HL-60/S4 treated with retinoic acid at 250 ng/mL for 4 days and 3 days (cell line): Measurements from ENCODE around the gene ARPC5L.
"Not testable (repeated sequence)": the region's sequence is repeated elsewhere in the genome, so short reads cannot be mapped to it uniquely, and the experiment has no call there.

Source experiments
- in situ Hi-C: fragments of 300-500 bp; cut with MboI; formaldehyde crosslinking; loops from 2 replicates; pipeline ENCODE4 v1.7.0; 2022; ENCODE audit warnings: low sequenced_read_pairs

The ARPC5L gene

GRCh38 chr9:124840300-124840833, 21.6 kb upstream of the ARPC5L start:
- in situ Hi-C loops, result no loop called here

GRCh38 chr9:124841075-124841821, 20.7 kb upstream of the ARPC5L start:
- in situ Hi-C loops, result no loop called here

- in situ Hi-C loops, result no loop called here
These were observed 18.4 kb upstream of the ARPC5L start for GRCh38 chr9:124843456-124844034.

GRCh38 chr9:124844291-124844690, 17.6 kb upstream of the ARPC5L start:
- in situ Hi-C loops, result no loop called here

- in situ Hi-C loops, result not testable (repeated sequence)
These were observed 15.5 kb upstream of the ARPC5L start for GRCh38 chr9:124846467-124846866.

GRCh38 chr9:124846969-124847368, 15.0 kb upstream of the ARPC5L start:
- in situ Hi-C loops, result no loop called here

- in situ Hi-C loops, result loop anchor here (5.0 kb wide), 1 partner anchor 78 kb away; the partner anchor contains the start of gene NR6A1
These were observed 12.1 kb upstream of the ARPC5L start for GRCh38 chr9:124849801-124850200.

- in situ Hi-C loops, result loop anchor here (5.0 kb wide), 1 partner anchor 80 kb away; the partner anchor contains the start of gene NR6A1
These were observed 9.7 kb upstream of the ARPC5L start for GRCh38 chr9:124852121-124852828.

- in situ Hi-C loops, result loop anchor here (5.0 kb wide), 1 partner anchor 81 kb away; the partner anchor contains the start of gene NR6A1
These were observed 8.9 kb upstream of the ARPC5L start, which contains the start of gene WDR38 for GRCh38 chr9:124852829-124853531. WDR38 (plus strand) TSS chr9:124853460; CDS start chr9:124853532, 72 bp downstream.

GRCh38 chr9:124853605-124854143, 8.3 kb upstream of the ARPC5L start:
- in situ Hi-C loops, result loop anchor here (5.0 kb wide), 1 partner anchor 81 kb away; the partner anchor contains the start of gene NR6A1

GRCh38 chr9:124854161-124854560, 7.8 kb upstream of the ARPC5L start:
- in situ Hi-C loops, result loop anchor here (5.0 kb wide), 1 partner anchor 82 kb away; the partner anchor contains the start of gene NR6A1

- in situ Hi-C loops, result loop anchor here (5.0 kb wide), 1 partner anchor 83 kb away; the partner anchor contains the start of gene NR6A1
These were observed 7.1 kb upstream of the ARPC5L start for GRCh38 chr9:124854822-124855221.

- in situ Hi-C loops, result no loop called here
These were observed 6.4 kb upstream of the ARPC5L start for GRCh38 chr9:124855566-124855943.

- in situ Hi-C loops, result no loop called here
These were observed 5.8 kb upstream of the ARPC5L start for GRCh38 chr9:124855944-124856765.

- in situ Hi-C loops, result no loop called here
These were observed 4.3 kb upstream of the ARPC5L start for GRCh38 chr9:124857533-124858162.

GRCh38 chr9:124858330-124859046, 3.4 kb upstream of the ARPC5L start:
- in situ Hi-C loops, result no loop called here

- in situ Hi-C loops, result no loop called here
These were observed 1.9 kb upstream of the ARPC5L start for GRCh38 chr9:124859803-124860581.
